MV-4-11 (cell line): ENCODE measurements around the gene CDHR3.
"Not testable (repeated sequence)": the region's sequence is repeated elsewhere in the genome, so short reads cannot be mapped to it uniquely, and the experiment has no call there.

Experiments used
- DNase-seq: peaks from one replicate; lab custom pipeline; 2025; lab: John Stamatoyannopoulos, UW

CDHR3 gene

GRCh38 chr7:105958012-105958411 is 5.1 kb upstream of the CDHR3 start:
- DNase-seq: no peak

- DNase-seq: no peak
Observed at GRCh38 chr7:105962353-105962752, 711 bp upstream of the CDHR3 start.

DNA sequence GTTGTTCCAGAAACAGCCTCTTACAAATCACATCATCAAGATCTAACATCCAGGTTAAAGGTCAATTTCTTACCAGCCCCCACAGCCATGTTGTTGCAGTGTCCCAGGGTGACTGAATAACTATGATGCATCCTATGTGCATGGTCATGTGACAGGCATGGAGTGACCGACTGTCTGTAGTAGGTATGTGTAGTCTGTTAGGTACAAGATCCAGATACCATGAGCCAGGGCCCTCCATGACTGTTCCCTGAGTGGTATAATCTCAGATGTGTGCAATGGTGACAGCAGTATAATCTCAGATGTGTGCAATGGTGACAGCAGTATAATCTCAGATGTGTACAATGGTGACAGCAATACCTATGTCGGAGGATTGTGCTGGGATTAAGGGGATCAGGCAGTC is 8.8 kb downstream of the CDHR3 start:
- no peak for DNase-seq

GRCh38 chr7:105972276-105972675 is 9.2 kb downstream of the CDHR3 start:
- no peak for DNase-seq

DNA sequence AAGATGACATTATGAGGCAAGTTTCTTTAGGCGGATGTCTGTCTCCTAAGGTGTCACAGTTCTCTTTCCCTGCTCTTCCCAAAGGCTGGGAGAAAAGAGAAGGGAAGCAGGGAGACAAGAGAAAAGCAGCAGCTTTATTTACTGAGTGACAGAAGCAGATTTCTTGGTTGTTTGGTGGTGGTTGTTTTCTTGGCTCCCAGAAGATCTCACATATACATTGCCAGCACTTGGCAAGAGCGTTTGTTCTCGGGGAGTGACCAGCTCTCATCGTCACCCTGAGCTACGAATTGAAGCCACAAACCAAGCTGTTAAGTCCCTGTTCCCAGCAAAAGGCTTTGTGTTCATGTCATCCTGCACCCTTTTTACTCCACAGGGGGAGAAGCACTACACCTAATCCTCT is 11.4 kb downstream of the CDHR3 start:
- DNase-seq: no peak

GRCh38 chr7:105975770-105976417 is 12.8 kb downstream of the CDHR3 start:
- no peak for DNase-seq

GRCh38 chr7:105976868-105977267 is 13.8 kb downstream of the CDHR3 start:
- no peak for DNase-seq

DNA sequence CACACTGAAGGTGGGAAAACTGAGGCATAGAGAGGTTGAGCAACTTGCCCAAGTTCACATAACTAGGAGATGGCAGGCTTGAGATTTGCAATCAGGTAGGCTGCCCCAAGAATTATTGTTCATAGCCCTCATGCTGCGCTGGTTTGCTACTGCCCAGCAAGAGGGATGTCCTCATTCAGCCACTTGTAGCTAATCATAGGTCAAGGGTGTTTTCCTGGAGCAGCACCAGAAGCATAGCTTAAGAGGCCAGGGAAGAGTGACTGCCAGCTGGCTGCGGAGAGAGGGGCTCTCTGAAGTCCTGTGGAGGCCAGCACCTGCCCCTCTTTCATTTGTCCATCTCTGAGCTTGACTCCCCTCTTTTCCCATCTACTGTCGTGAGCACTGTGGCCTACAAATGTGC is 15.0 kb downstream of the CDHR3 start:
- DNase-seq: no peak

DNA sequence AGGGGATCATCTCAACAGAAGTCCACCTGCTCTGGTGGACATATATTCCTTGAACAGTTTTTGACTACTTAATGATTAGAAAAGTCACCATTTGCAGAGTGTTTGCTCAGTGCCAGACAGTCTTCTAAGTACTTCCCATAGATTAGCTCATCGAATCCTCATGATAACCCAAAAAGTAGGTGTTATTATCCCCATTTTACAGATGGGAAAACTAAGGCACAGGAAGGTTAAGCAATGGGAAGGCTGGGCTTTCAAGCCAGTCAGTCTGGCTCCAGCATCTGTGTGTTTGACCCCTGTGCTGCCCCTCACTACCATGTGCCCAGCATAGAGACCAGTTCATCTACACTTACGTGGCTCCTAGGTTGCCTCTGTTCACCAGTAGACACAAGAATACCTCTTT is 15.9 kb downstream of the CDHR3 start:
- DNase-seq: no peak

DNA sequence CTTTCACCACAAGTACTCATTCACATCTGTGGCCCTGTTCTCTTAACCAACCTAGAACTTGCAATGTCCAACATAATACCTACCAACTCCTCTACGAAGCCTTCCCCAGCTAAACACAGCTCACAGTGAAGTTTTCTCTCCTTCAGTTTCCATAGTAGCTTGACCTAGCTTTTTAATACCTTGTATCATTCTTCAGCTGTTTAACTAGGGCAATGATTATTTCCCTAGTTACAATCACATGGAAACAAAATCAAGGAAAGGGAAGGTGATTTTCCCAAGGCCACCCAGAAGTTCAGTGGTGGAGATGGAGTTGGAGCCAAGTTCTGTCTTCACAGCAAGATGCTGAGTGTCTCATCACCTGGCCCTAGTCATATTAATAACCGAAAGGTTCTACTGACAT is 16.3 kb downstream of the CDHR3 start:
- DNase-seq: no peak

DNA sequence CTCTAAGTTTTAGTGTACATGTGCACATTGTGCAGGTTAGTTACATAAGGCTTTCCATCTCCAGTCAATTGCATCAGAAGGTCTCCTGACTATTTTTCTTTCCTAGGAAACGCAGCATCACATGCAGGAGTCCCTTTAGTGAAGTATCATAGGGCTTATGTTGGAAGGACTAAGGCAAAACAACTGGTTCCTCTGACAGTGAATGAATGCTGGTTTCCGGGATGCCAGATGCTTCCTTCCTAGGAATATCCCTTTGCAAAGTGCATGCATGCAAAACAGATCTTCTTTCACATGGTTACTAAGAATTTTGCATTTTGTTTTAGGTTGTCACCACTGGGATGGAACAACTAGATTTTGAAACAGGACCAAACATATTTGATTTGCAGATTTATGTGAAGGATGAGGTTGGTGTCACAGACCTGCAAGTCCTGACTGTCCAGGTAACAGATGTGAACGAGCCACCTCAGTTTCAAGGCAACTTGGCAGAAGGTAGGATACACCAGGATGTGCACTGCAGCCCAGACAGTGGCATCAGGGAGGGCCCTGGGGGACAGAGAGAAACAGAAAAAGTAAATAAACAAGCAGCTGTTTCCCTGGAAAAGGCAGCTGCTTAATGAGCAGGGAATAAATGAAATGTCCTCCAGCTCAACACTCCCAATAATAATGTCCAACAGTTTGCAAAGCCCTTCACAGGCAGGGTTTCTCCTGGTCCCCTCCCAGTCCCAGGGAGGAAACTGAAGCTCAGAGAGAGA is 17.8 kb downstream of the CDHR3 start:
- no peak for DNase-seq

- no peak for DNase-seq
Observed at GRCh38 chr7:105982388-105982787, 19.3 kb downstream of the CDHR3 start.

- DNase-seq: not testable (repeated sequence)
Observed at GRCh38 chr7:105984808-105985207, 21.7 kb downstream of the CDHR3 start.

DNA sequence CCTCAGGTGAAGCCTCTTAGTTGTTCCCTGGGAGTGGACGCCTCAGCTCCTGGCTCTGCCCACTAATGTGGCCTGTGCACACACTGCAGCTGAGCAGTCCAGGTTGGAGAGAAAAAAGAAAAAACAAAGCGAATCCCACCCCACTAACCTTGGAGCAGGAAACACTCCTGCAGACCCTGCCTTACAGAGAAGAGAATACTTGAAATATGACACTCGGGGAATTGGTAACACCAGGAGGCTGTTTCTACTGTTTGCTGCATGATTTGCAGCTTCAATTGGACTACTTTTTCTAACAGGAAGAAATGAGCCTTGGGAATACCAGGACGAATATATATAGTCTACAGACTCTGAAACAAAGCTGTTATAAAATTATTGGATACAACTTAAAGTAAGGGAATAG is 22.2 kb downstream of the CDHR3 start:
- no peak for DNase-seq

DNA sequence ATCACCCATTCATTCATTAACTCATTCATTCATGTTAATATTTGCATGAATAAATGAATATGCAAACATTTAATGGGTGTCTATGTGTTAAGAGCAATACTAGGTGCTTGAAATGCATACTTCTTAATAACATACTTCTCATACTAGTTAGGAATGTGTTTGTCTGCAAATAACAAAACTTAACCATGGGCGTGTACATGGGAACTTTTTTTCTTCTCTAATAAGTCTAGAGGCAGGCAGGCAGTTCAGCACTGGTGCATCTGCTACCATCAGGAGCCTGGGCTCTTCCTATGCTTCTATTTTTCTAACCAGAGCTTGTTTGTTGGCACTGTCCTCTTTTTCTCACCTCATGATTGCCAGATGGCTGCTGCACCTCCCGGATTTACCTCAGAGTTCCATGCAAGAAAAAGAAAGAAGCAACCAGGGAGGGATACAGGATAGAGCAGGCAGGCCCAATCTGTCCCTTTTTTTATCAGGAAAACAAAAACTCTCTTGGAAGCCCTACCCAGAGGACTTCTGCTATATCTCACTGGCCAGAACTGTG is 22.7 kb downstream of the CDHR3 start:
- no peak for DNase-seq

DNA sequence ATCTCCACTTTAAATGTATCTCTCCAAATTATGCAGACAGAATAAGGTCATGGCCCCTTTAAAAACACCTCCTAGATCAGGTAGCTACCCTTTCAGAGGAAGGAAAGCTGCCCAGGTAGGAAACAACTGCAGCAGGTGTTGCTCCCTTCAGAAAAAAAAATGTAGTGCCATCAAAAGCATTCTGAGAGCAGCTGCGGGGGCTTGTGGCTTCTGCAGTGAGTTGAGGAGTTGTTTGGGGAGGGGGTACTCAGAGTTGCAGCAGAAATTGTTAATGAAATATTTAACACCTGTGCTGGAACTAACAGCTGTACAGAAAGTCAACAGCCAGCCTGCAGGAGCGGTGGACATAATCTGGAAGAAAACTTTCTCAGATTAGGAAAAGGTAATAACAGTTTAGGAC is 24.0 kb downstream of the CDHR3 start:
- no peak for DNase-seq

- no peak for DNase-seq
Observed at GRCh38 chr7:105988276-105988675, 25.2 kb downstream of the CDHR3 start.

DNA sequence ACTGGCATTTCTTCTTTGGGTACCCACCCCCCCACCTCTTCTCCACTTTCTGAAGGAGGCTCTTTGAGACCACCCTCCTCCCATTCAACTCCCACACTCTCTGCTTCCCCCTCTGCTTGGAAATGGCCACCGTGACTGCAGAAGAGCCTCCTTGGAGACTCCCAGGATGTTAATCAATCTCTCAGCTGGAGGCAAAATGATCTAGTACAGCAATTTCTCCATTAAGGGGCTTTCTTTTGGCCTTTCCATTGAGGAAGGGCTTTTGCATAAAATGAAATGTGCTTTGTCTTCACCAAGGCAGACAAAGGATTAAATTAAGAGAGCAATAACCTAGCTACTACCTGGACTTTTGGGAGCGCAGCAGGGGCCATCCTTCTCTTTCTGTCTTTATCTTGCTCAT is 26.1 kb downstream of the CDHR3 start:
- DNase-seq: no peak

DNA sequence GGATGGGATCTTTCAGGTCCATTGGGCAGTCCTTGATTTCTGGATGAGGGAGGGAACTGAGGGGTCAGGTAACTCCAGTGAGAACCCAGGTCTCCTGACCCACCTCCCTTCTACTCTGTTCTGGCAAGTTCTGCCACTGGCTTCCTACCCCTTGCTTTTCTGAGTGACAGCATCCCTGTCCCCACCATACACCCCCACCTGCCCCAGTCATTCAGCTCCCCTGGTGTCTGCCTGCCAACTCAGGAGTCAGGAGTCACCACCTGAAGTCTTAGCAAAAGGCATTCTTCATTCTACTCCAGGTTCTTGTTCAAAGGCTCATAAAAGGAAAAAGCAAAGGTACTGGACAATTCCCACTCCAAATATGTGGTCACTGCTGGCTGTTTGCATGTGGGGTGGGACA is 26.6 kb downstream of the CDHR3 start:
- DNase-seq: no peak

DNA sequence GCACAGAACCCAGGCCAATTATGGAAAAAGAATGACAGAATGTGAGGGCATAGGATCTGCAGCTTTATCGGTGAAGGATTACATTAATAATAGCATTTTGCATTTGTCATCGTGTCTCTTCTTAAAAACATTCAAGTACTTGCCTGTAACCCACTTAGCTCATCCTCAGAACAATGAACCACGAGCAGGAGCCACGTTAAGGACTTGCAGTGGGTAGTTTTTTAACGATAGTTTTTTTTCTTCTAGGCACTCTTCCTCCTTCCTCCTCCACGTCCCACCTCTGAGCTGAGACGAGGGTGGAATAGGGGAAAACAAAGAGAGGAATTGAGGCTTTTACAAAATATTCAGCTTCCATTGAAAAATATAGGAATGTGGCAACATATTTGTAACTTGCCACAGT is 27.1 kb downstream of the CDHR3 start:
- DNase-seq: no peak

GRCh38 chr7:105990727-105991453 is 27.8 kb downstream of the CDHR3 start:
- DNase-seq: no peak

DNA sequence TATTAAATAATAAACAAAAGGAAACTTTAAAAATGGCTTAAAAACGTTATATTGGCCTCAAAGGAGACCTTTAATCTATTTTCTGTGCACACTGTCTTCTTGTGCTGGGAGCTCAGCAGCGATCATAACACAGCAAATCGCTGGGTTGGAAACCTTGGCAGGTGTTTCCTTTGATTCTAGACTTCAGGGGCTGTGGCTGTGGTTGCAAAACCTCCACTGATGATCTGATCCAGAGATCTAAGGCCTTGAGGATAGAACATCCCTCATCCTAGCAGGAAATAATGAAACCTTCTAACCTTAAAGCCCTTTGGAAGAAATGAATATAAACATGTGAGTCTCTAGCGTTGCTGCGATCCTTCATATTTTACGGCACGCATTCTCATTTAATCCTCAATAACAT is 29.8 kb downstream of the CDHR3 start:
- no peak for DNase-seq
